Cardiac fibroblast (primary cell): ENCODE measurements around the gene HHIPL1.

Source experiments
- DNase-seq, 2 donors: peaks; one replicate each; pipeline versions ENCODE4 v3.0.0 to v3.0.0-alpha.2; 2010; ENCODE audit warnings: low read depth in 2 of 2
- H3K4me3 ChIP-seq, 2 donors: replicated peaks in 1 of 2; 1 replicate in 1 of 2; 2 replicates in 1 of 2; pipeline ENCODE4 v1.5.1; 2011; ENCODE audit warnings: low read depth in 2 of 2, low read length in 2 of 2, mild to moderate bottlenecking in 2 of 2, moderate library complexity in 1 of 2
- CTCF ChIP-seq: IDR thresholded peaks from one replicate; pipeline ENCODE4 v1.5.1; 2011; ENCODE audit warnings: low read depth, mild to moderate bottlenecking, low read length, inconsistent platforms

The HHIPL1 gene

GRCh38 chr14:99644723-99645544 lies at the start of gene HHIPL1:
TSS of gene HHIPL1 (plus strand) at chr14:99645129. CDS start at chr14:99645208, 79 bp downstream.
- no peak for TF ChIP-seq CTCF
- H3K4me3 ChIP-seq, result peak within 1 kb of the TSS; percentile 29 to 30
- peak; percentile 12 to 49 for DNase-seq

- no peak for DNase-seq
- TF ChIP-seq CTCF, result no peak
- no peak overlapping the region for H3K4me3 ChIP-seq
These were observed 49.4 kb upstream of the HHIPL1 start for GRCh38 chr14:99595524-99595923.

- no peak for TF ChIP-seq CTCF
- DNase-seq, result peak in 1 of 2 donors; percentile 52
- no peak overlapping the region for H3K4me3 ChIP-seq
These were observed 48.8 kb upstream of the HHIPL1 start for GRCh38 chr14:99596071-99596627.

- no peak overlapping the region for H3K4me3 ChIP-seq
- no peak for DNase-seq
- no peak for TF ChIP-seq CTCF
These were observed 48.2 kb upstream of the HHIPL1 start for GRCh38 chr14:99596772-99597171.

GRCh38 chr14:99597911-99598600 lies 46.9 kb upstream of the HHIPL1 start:
- no peak for TF ChIP-seq CTCF
- H3K4me3 ChIP-seq, result no peak overlapping the region
- DNase-seq, result no peak

- TF ChIP-seq CTCF, result no peak
- H3K4me3 ChIP-seq, result no peak overlapping the region
- DNase-seq, result no peak
These were observed 46.2 kb upstream of the HHIPL1 start for GRCh38 chr14:99598774-99599173.
